B cell (primary cell): ENCODE results near the gene SERINC5. TPM values are rescaled to one million over a fixed set of nuclear protein-coding genes. Genes with fewer than 3 reads are reported as not detected.

Experiments
- ATAC-seq: fragments of 200-7000 bp; cut with Tn5 transposase; one replicate; pipeline ENCODE4 v1.10.0; 2021; ENCODE audit warnings: low read depth, mild to moderate bottlenecking, moderate number of reproducible peaks, moderate library complexity
- CTCF ChIA-PET: fragments of 350-600 bp; sonication (Branson Sonifier 250); formaldehyde crosslinking; loops from one replicate; lab custom pipeline; 2021; ENCODE audit warnings: antibody characterized with exemption, inconsistent platforms; lab: Charles Lee
- POLR2A ChIA-PET: fragments of 350-600 bp; sonication (Branson Sonifier 250); formaldehyde crosslinking; loops from one replicate; lab custom pipeline; 2021; ENCODE audit warnings: antibody characterized with exemption; lab: Charles Lee
- DNase-seq: peaks from one replicate; pipeline ENCODE4 v3.0.0; 2013
- H2AFZ ChIP-seq: 2 replicates; pipeline ENCODE4 v1.6.1; 2012; ENCODE audit warnings: mild to moderate bottlenecking, low read depth, low read length; ENCODE audit not compliant: insufficient read depth, poor library complexity, severe bottlenecking
- H3K27ac ChIP-seq, 2 donors: 1 replicate in 1 of 2; 2 replicates in 1 of 2; pipeline ENCODE4 v1.5.1; 2012 to 2013; ENCODE audit warnings: low read length in 2 of 2, mild to moderate bottlenecking in 2 of 2, moderate library complexity in 1 of 2
- H3K27me3 ChIP-seq, 4 experiments: fragments of 200-600 bp in 1 of 4; sonication (generic) in 1 of 4; replicated peaks in 1 of 4; 1 replicate in 2 of 4; 2 replicates in 2 of 4; pipeline versions ENCODE4 v1.6.1 to v1.7.0; 2013 to 2016; ENCODE audit warnings: low read length in 3 of 4, mild to moderate bottlenecking in 2 of 4, mixed read lengths in 1 of 4, moderate library complexity in 1 of 4; ENCODE audit not compliant: insufficient read depth in 4 of 4, control insufficient read depth in 3 of 4; ENCODE audit errors: control extremely low read depth in 1 of 4
- H3K36me3 ChIP-seq, 2 experiments: replicated peaks in 1 of 2; 1 replicate in 1 of 2; 2 replicates in 1 of 2; pipeline versions ENCODE4 v1.6.1 to v1.7.1; 2013; ENCODE audit warnings: low read length in 1 of 2; ENCODE audit not compliant: insufficient read depth in 2 of 2, control insufficient read depth in 1 of 2; ENCODE audit errors: control extremely low read depth in 1 of 2, extremely low read depth in 1 of 2
- H3K4me1 ChIP-seq, 2 donors: fragments of 200-600 bp in 1 of 2; sonication (generic) in 1 of 2; 1 replicate in 1 of 2; 2 replicates in 1 of 2; pipeline versions ENCODE4 v1.5.1 to v1.6.1; 2013 to 2017; ENCODE audit warnings: low read length in 2 of 2; ENCODE audit not compliant: control insufficient read depth in 2 of 2, insufficient read depth in 2 of 2
- H3K4me2 ChIP-seq: replicated peaks from 2 replicates; pipeline ENCODE3; 2012; ENCODE audit warnings: mild to moderate bottlenecking, low read depth, low read length; ENCODE audit not compliant: poor library complexity, severe bottlenecking
- H3K4me3 ChIP-seq, 5 experiments: fragments of 200-600 bp in 1 of 5; sonication (generic) in 1 of 5; 1 replicate in 3 of 5; 2 replicates in 2 of 5; pipeline versions ENCODE4 v1.5.1 to v1.7.0; 2011 to 2016; ENCODE audit warnings: low read length in 4 of 5, mild to moderate bottlenecking in 4 of 5, low read depth in 2 of 5, control low read depth in 1 of 5, moderate library complexity in 1 of 5; ENCODE audit not compliant: insufficient read depth in 1 of 5; ENCODE audit errors: control extremely low read depth in 1 of 5, extremely low read depth in 1 of 5
- H3K79me2 ChIP-seq: fragments of 200-600 bp; sonication (generic); one replicate; pipeline ENCODE4 v1.6.0; 2016; ENCODE audit warnings: low read length; ENCODE audit not compliant: control insufficient read depth, insufficient read depth
- H3K9ac ChIP-seq: fragments of 200-600 bp; sonication (generic); 2 replicates; pipeline ENCODE4 v1.6.1; 2017; ENCODE audit warnings: mild to moderate bottlenecking, low read length, moderate library complexity
- H3K9me3 ChIP-seq, 3 donors: one replicate each; pipeline versions ENCODE4 v1.6.1 to v1.7.1; 2013; ENCODE audit warnings: low read length in 2 of 3; ENCODE audit not compliant: control insufficient read depth in 2 of 3, insufficient read depth in 1 of 3; ENCODE audit errors: control extremely low read depth in 1 of 3
- H4K20me1 ChIP-seq: 2 replicates; pipeline ENCODE4 v1.6.0; 2012; ENCODE audit warnings: mild to moderate bottlenecking, low read length; ENCODE audit not compliant: insufficient read depth, control insufficient read depth, poor library complexity, severe bottlenecking
- H3K27ac Mint-ChIP-seq: one replicate; pipeline ENCODE4 v1.8.0; 2021; ENCODE audit warnings: mixed read lengths
- H3K27me3 Mint-ChIP-seq: one replicate; pipeline ENCODE4 v1.8.0; 2021; ENCODE audit warnings: mixed read lengths
- H3K4me1 Mint-ChIP-seq: one replicate; pipeline ENCODE4 v1.8.0; 2021; ENCODE audit warnings: mixed read lengths
- H3K4me3 Mint-ChIP-seq: one replicate; pipeline ENCODE4 v1.8.0; 2021; ENCODE audit warnings: mixed read lengths
- H3K9me3 Mint-ChIP-seq: one replicate; pipeline ENCODE4 v1.8.0; 2022; ENCODE audit warnings: mixed read lengths; ENCODE audit not compliant: insufficient read depth
- CTCF ChIP-seq: fragments of 200-600 bp; IDR thresholded peaks from one replicate; pipeline ENCODE4 v1.8.0; 2022; ENCODE audit warnings: antibody characterized with exemption, mild to moderate bottlenecking
- EZH2 ChIP-seq: IDR thresholded peaks from 2 replicates; pipeline ENCODE4 v1.6.1; 2012; ENCODE audit warnings: borderline replicate concordance, low read depth, mild to moderate bottlenecking, moderate library complexity, low read length; ENCODE audit not compliant: insufficient read depth, poor library complexity, severe bottlenecking
- WGBS: methylation state at CpG from one replicate; pipeline ENCODE4 v1.1.5; 2013; ENCODE audit warnings: missing lambda C conversion rate; ENCODE audit not compliant: insufficient coverage; 5-methylcytosine and 5-hydroxymethylcytosine counted together
- intact Hi-C: fragments of 100-400 bp; cut with micrococcal nuclease; formaldehyde crosslinking; loops from one replicate; pipeline ENCODE4 v1.10.0; 2022
- polyA plus RNA-seq: library from polyadenylated mRNA; depleted of rRNA; stranded (reverse); fragments of >200 nt; gene quantifications from 2 replicates; pipeline ENCODE4 v1.2.3, GENCODE V29; 2012
- total RNA-seq, 2 donors: library from RNA; stranded (reverse); fragments of 120-200 nt in 1 of 2; gene quantifications; 1 replicate in 1 of 2; 2 replicates in 1 of 2; pipeline versions ENCODE4 v1.2.3 to v1.2.4, GENCODE V29; 2013 to 2022

Gene SERINC5
- total and polyA plus RNA-seq, 2 donors (not counting 1 experiment from before 2014, with no cell fraction given) = 2.4 to 9.5 TPM

- peaks cover 2% of the 10 kb centered on the region in 2 experiments for H3K36me3 ChIP-seq
- no peak overlapping the region for H3K27ac Mint-ChIP-seq
- H3K4me3 Mint-ChIP-seq = no peak overlapping the region
- peaks cover 3% of the 10 kb centered on the region for H3K79me2 ChIP-seq
- H3K4me2 ChIP-seq = no peak overlapping the region
- H4K20me1 ChIP-seq = no peaks in the 10 kb centered on the region
- H3K9ac ChIP-seq = no peak overlapping the region
- TF ChIP-seq EZH2 (no peak), CTCF (no peak)
- H3K4me1 ChIP-seq = no peaks in the 10 kb centered on the region
- H3K4me1 Mint-ChIP-seq = peaks cover 3% of the 10 kb centered on the region
- H3K27me3 ChIP-seq = no peaks in the 10 kb centered on the region
- intact Hi-C loops = no loop called here
- H3K27ac ChIP-seq = no peak overlapping the region
- POLR2A ChIA-PET = no interaction called here
- CTCF ChIA-PET = no interaction called here
- ATAC-seq (no peak), DNase-seq (no peak)
- H2AFZ ChIP-seq = no peak overlapping the region
- no peaks in the 10 kb centered on the region for H3K9me3 Mint-ChIP-seq
- 100% methylated on average over 1 of the region's 3 CpGs for WGBS
- H3K9me3 ChIP-seq = no peaks in the 10 kb centered on the region
- H3K27me3 Mint-ChIP-seq = no peaks in the 10 kb centered on the region
- no peak overlapping the region for H3K4me3 ChIP-seq
These were observed 56.9 kb downstream of the SERINC5 start for GRCh38 chr5:80198920-80199319.

GRCh38 chr5:80198399-80198798 is 57.4 kb downstream of the SERINC5 start:
- 98% methylated on average over 10 of the region's 11 CpGs for WGBS
- H2AFZ ChIP-seq = no peak overlapping the region
- H3K79me2 ChIP-seq = peaks cover 3% of the 10 kb centered on the region
- POLR2A ChIA-PET = no interaction called here
- no peak overlapping the region for H3K9ac ChIP-seq
- CTCF ChIA-PET = no interaction called here
- no peaks in the 10 kb centered on the region for H3K4me1 ChIP-seq
- no peak overlapping the region for H3K4me2 ChIP-seq
- H3K9me3 ChIP-seq = no peaks in the 10 kb centered on the region
- H3K4me1 Mint-ChIP-seq = peaks cover 7% of the 10 kb centered on the region
- TF ChIP-seq CTCF = no peak
- TF ChIP-seq EZH2 = no peak
- no peak overlapping the region for H3K4me3 ChIP-seq
- intact Hi-C loops = no loop called here
- no peaks in the 10 kb centered on the region for H3K27me3 ChIP-seq
- H3K4me3 Mint-ChIP-seq = no peak overlapping the region
- H3K9me3 Mint-ChIP-seq = no peaks in the 10 kb centered on the region
- H3K27me3 Mint-ChIP-seq = no peaks in the 10 kb centered on the region
- no peak overlapping the region for H3K27ac ChIP-seq
- H4K20me1 ChIP-seq = no peaks in the 10 kb centered on the region
- DNase-seq = no peak
- no peak for ATAC-seq
- H3K36me3 ChIP-seq = peaks cover 2% of the 10 kb centered on the region in 2 experiments
- H3K27ac Mint-ChIP-seq = no peak overlapping the region
